ENCODE measurements around the gene HOGA1. TPM values are rescaled to one million over a fixed set of nuclear protein-coding genes. Genes with fewer than 3 reads are reported as not detected.
A peak's percentile ranks its signal among the peaks of the same experiment; 100 is the strongest.

The HOGA1 gene
- total and polyA plus RNA-seq, 2 of the 13 experiments (the other 11 are each of a cell fraction or from before 2014, with no cell fraction given), result 7.6 to 19.5 TPM

DNA sequence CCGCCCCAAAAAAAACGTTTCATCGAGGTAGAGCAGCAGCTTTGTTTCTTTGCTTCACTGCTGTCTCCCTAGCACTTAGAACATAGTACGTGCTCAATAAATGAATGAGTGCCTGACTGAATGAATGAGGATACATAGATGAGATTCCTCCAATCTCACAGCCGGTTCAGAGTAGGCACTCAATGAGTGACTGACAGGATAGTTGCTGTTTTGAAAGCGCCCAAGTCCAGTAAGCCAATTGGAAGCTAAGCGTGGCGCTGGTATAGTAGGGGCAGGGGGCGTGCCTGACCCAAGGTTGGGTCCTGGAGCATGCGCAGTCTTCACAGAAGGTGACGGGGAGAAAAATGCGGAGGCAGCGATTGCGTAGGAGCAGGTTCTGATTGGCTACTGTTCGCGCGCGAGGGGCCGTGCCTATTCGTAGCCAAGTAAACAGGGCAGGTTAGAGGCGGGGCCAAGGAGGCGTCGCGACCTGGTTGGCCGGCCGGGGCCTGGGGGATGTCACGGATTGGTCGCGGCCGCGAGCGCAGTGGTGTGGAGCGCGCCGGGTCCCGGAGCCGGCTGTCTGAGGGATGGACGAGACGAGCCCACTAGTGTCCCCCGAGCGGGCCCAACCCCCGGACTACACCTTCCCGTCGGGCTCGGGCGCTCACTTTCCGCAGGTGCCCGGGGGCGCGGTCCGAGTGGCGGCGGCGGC, 56.1 kb downstream of the HOGA1 start, which contains the start of gene PI4K2A (continued):
- TF ChIP-seq ZNF687 (CRISPR knock-in tag; IDR thresholded peaks at IDR 0.05) (peak; percentile 73), ZNF543 (CRISPR knock-in tag; IDR thresholded peaks at IDR 0.05) (no peak), ZC3H4 (CRISPR knock-in tag; IDR thresholded peaks at IDR 0.05; ENCODE audit: borderline replicate concordance) (no peak), ZNF776 (CRISPR knock-in tag; IDR thresholded peaks at IDR 0.05) (no peak; the same call in 1 of the 2 replicates), ZNF350 (CRISPR knock-in tag; IDR thresholded peaks at IDR 0.05; ENCODE audit: borderline replicate concordance, low read depth) (no peak; the same call in 1 of the 2 replicates), ZNF784 (CRISPR knock-in tag; IDR thresholded peaks at IDR 0.05; ENCODE audit: borderline replicate concordance) (no peak), SNAPC4 (CRISPR knock-in tag; IDR thresholded peaks at IDR 0.05) (no peak), GATA4 (IDR thresholded peaks at IDR 0.05; ENCODE audit: borderline replicate concordance, low read depth) (no peak), MAFF (IDR thresholded peaks at IDR 0.05; ENCODE audit: low read depth, low read length) (peak; percentile 89), AHR (CRISPR knock-in tag; IDR thresholded peaks at IDR 0.05) (no peak), PPARG (CRISPR knock-in tag; conservative IDR thresholded peaks at IDR 0.05) (no peak), ELF1 (CRISPR knock-in tag; IDR thresholded peaks at IDR 0.05) (peak; percentile 58), MEF2D (CRISPR knock-in tag; IDR thresholded peaks at IDR 0.05) (no peak; the same call in 1 of the 2 replicates)
- TF ChIP-seq, protein P1, sequence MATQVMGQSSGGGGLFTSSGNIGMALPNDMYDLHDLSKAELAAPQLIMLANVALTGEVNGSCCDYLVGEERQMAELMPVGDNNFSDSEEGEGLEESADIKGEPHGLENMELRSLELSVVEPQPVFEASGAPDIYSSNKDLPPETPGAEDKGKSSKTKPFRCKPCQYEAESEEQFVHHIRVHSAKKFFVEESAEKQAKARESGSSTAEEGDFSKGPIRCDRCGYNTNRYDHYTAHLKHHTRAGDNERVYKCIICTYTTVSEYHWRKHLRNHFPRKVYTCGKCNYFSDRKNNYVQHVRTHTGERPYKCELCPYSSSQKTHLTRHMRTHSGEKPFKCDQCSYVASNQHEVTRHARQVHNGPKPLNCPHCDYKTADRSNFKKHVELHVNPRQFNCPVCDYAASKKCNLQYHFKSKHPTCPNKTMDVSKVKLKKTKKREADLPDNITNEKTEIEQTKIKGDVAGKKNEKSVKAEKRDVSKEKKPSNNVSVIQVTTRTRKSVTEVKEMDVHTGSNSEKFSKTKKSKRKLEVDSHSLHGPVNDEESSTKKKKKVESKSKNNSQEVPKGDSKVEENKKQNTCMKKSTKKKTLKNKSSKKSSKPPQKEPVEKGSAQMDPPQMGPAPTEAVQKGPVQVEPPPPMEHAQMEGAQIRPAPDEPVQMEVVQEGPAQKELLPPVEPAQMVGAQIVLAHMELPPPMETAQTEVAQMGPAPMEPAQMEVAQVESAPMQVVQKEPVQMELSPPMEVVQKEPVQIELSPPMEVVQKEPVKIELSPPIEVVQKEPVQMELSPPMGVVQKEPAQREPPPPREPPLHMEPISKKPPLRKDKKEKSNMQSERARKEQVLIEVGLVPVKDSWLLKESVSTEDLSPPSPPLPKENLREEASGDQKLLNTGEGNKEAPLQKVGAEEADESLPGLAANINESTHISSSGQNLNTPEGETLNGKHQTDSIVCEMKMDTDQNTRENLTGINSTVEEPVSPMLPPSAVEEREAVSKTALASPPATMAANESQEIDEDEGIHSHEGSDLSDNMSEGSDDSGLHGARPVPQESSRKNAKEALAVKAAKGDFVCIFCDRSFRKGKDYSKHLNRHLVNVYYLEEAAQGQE (IDR thresholded peaks at IDR 0.05; ENCODE audit: borderline replicate concordance in 1 of 2, low read depth in 1 of 2, low read length in 2 of 2), result no peak

All from HepG2 (cell line).